GM12873 (cell line): ENCODE data around the gene CDKAL1.
A peak's percentile ranks its signal among the peaks of the same experiment; 100 is the strongest.

Experiments
- TF ChIP-seq, protein P1 (sequence below): IDR thresholded peaks from 2 replicates; pipeline ENCODE4 v1.5.1; 2012; ENCODE audit warnings: low read depth, mild to moderate bottlenecking, moderate library complexity, low read length, control low read depth; ENCODE audit not compliant: insufficient read depth; ENCODE audit errors: missing control alignments

Gene CDKAL1

DNA sequence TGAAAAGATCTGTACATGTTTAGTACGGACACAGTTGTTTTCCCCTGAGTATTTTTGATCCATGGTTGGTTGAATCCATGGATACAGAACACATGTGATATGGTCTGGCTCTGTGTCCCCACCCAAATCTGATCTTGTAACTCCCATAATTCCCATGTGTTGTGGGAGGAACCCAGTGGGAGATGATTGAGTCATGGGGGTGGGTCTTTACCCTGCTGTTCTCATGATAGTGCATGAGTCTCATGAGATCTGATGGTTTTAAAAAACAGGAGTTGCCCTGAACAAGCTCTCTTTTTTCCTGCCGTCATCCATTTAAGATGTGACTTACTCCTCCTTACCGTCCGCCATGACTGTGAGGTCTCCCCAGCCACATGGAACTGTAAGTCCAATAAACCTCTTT lies 139.2 kb downstream of the CDKAL1 start:
- TF ChIP-seq, protein P1, sequence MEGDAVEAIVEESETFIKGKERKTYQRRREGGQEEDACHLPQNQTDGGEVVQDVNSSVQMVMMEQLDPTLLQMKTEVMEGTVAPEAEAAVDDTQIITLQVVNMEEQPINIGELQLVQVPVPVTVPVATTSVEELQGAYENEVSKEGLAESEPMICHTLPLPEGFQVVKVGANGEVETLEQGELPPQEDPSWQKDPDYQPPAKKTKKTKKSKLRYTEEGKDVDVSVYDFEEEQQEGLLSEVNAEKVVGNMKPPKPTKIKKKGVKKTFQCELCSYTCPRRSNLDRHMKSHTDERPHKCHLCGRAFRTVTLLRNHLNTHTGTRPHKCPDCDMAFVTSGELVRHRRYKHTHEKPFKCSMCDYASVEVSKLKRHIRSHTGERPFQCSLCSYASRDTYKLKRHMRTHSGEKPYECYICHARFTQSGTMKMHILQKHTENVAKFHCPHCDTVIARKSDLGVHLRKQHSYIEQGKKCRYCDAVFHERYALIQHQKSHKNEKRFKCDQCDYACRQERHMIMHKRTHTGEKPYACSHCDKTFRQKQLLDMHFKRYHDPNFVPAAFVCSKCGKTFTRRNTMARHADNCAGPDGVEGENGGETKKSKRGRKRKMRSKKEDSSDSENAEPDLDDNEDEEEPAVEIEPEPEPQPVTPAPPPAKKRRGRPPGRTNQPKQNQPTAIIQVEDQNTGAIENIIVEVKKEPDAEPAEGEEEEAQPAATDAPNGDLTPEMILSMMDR: no peak

DNA sequence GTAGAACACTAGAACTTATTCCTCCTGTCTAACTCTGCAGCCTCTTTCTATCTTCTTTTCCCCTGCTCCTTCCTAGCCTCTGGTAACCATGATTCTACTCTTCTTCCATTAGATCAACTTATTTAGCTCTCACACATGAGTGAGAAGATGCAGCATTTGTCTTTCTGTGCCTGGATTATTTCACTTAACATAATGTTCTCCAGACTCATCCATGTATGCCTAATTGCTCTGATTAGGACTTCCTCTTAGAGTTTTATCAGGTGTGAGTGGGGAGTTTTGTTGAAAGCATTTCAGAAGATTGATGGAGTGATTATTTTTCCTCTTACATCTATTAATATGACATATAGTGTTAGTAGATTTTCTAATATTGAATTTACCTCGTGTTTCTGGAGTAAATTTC lies 140.4 kb downstream of the CDKAL1 start:
- TF ChIP-seq, protein P1: no peak

DNA sequence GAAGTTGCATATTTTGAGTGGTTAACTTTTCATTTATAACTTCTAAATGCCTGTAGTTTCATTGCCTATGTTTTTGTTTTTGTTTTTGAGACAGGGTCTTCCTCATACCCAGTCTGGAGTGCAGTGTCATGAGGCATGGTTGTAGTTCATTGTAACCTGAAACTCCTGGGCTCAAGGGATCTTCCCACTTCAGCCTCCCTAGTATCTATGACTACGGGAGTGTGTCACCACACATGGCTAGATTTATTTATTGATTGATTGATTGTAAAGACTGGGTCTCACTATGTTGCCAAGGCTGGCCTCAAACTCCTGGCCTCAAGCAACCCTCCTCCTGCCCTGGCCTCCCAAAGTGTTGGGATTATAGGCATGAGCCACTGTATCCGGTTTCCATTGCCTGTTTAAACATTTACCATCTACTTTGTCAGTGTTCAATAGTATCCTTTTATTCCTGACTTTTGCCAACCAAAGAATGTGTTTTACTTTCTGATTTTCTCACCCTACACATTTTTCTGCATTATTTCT lies 144.6 kb downstream of the CDKAL1 start:
- TF ChIP-seq, protein P1: no peak

DNA sequence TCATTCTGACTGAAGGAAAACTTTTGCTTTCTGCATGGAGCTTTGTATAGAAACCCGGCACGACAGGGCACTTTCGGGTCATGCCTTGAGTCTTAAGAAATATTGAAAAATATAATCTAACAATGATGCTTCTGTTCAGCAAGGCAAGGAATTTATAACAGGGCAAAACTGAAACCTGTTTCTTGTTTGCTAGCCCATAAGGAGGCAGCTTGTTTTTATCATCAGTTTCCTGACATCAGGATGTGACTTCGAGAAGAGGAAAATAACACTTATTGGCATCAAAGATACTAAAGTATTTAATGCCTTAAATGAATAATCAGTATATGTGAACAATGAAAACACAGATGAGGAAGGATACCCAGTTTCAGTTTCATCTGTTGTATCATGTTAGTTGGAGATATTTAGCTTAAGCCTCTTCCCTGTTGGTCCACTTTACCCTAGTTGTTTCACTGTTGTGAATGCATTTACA lies 146.5 kb downstream of the CDKAL1 start:
- TF ChIP-seq, protein P1: no peak

DNA sequence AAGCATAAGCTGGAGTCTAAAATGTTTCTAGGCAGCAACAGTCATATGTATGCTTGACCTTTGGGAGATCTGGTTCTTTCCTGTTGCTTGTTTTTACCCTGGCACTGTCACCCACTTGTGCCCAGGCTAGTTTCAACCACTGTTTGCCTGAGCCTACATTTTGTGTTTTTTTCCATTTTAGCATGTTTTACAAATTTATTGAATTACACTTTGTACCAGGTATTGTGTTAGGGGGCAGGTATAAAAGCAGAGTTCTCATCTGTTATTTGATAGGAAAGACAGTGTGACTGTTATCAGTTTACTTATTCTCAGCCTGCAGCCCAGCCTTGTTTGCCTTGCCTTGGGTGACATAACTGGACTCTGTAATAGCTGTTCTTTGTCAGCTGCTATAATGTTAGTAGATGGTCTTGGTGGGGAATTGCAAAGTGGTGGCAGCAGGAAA lies 147.0 kb downstream of the CDKAL1 start:
- TF ChIP-seq, protein P1: no peak

DNA sequence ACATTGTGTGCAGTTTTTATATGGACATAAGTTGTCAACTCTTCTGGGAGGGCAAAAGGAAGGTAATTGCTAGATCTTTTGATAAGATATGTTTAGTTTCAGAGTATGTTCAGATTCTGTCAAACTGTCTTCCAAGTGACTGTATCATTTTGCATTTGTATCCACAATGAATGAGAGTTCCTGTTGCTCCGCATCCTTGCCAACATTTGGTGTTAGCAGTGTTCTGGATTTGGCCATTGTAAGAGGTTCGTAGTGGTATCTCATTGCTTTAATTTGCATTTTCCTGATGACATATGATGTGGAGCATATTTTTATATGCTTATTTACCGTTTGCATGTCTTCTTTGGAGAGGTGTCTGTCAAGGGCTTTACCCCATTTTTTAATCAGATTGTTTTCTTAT lies 150.2 kb downstream of the CDKAL1 start:
- TF ChIP-seq, protein P1: no peak

DNA sequence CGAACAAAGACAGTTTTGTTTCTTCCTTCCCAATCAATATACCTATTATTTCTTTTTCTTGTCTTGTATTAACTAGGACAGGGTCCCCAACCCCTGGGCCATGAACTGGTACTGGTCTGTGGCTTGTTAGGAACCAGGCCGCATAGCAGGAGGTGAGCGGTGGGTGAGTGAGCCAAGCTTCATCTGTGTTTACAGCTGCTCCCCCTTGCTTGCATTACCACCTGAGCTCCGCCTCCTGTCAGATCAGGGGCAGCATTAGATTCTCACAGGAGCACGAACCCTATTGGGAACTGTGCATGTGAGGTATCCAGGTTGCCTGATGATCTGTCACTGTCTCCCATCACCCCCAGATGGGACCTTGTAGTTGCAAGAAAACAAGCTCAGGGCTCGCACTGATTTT lies 151.9 kb downstream of the CDKAL1 start:
- TF ChIP-seq, protein P1: peak; percentile 17
